Neural crest cell (in vitro differentiated cells): ENCODE results near the gene ADRA2B. TPM values are rescaled to one million over a fixed set of nuclear protein-coding genes. Genes with fewer than 3 reads are reported as not detected.

Experiments
- DNase-seq: peaks from one replicate; pipeline ENCODE4 v3.0.0; 2021; ENCODE audit warnings: low read depth, mixed read lengths, low spot score
- H3K27ac Mint-ChIP-seq: one replicate; pipeline ENCODE4 v1.8.0; 2021; ENCODE audit warnings: mild to moderate bottlenecking, mixed read lengths; ENCODE audit not compliant: unreplicated experiment
- H3K27me3 Mint-ChIP-seq: 2 replicates; pipeline ENCODE4 v1.8.0; 2021; ENCODE audit warnings: low read depth, mild to moderate bottlenecking, mixed read lengths
- H3K36me3 Mint-ChIP-seq: 2 replicates; pipeline ENCODE4 v1.8.0; 2021; ENCODE audit warnings: low read depth, mild to moderate bottlenecking, mixed read lengths
- H3K4me1 Mint-ChIP-seq: 2 replicates; pipeline ENCODE4 v1.8.0; 2021; ENCODE audit warnings: mixed read lengths
- H3K4me3 Mint-ChIP-seq: one replicate; pipeline ENCODE4 v1.8.0; 2021; ENCODE audit warnings: mild to moderate bottlenecking, mixed read lengths
- H3K9me3 Mint-ChIP-seq: 2 replicates; pipeline ENCODE4 v1.8.0; 2021; ENCODE audit warnings: mixed read lengths
- CTCF ChIP-seq: fragments of 200-600 bp; sonication (generic); conservative IDR thresholded peaks from 2 replicates; pipeline ENCODE4 v1.5.0; 2021; ENCODE audit warnings: antibody characterized with exemption, mild to moderate bottlenecking
- total RNA-seq: library from RNA; stranded (reverse); gene quantifications from 2 replicates; pipeline ENCODE4 v1.2.1, GENCODE V29; 2021

Gene ADRA2B
- total RNA-seq, 1 donor from 2014 or later, result 0.79 TPM

- H3K4me1 Mint-ChIP-seq, result peaks cover 6% of the 10 kb centered on the region
- peak overlapping the region; percentile 81 for H3K4me3 Mint-ChIP-seq
- H3K9me3 Mint-ChIP-seq, result no peaks in the 10 kb centered on the region
- H3K36me3 Mint-ChIP-seq, result no peaks in the 10 kb centered on the region
- no peak overlapping the region for H3K27ac Mint-ChIP-seq
- no peak for DNase-seq
- TF ChIP-seq CTCF, result no peak
- peaks cover 50% of the 10 kb centered on the region for H3K27me3 Mint-ChIP-seq
These were observed 1.6 kb upstream of the ADRA2B start for GRCh38 chr2:96117701-96118588.

DNA sequence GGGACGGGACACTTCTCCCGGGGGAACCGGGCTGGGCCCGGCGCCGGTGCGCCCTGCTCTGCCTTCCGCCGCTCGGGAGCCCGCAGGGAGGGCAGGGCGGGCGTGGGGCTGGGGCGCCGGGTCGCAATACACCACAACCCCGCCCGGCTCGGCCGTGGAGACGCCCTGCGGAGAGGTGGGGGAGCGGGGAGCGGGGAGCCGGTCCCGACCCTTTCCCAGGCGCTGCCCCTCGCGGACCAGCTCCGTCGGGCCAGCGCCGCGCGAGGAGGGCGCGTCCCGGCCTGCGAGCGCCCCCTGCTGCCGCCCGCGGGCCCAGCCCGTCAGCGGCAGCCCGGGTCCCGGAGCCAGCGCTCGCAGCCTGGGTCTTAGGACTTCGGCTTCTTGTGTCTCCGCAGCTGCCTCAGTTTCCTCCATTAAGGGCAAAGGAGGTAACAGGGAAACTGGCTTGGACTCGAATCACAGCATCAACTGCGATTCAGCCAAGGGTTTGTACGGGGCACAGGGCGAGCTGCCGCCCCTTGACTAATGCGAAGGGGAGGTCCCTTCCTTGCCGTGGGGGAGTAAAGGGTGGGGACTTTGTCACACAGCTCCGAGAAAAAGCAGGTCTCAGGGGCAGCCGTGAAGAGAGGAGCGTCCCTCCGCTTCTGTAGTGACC, 635 bp upstream of the ADRA2B start:
- peak; percentile 92 for TF ChIP-seq CTCF
- Mint-ChIP-seq H3K27ac (no peak overlapping the region), H3K4me1 (peaks cover 6% of the 10 kb centered on the region), H3K36me3 (no peaks in the 10 kb centered on the region), H3K27me3 (peaks cover 50% of the 10 kb centered on the region), H3K9me3 (no peaks in the 10 kb centered on the region), H3K4me3 (peak overlapping the region; percentile 81)
- peak; percentile 62 for DNase-seq

GRCh38 chr2:96115631-96116423, 544 bp downstream of the ADRA2B start:
- no peak overlapping the region for H3K27ac Mint-ChIP-seq
- peak overlapping the region; percentile 73 for H3K4me3 Mint-ChIP-seq
- TF ChIP-seq CTCF, result no peak

DNA sequence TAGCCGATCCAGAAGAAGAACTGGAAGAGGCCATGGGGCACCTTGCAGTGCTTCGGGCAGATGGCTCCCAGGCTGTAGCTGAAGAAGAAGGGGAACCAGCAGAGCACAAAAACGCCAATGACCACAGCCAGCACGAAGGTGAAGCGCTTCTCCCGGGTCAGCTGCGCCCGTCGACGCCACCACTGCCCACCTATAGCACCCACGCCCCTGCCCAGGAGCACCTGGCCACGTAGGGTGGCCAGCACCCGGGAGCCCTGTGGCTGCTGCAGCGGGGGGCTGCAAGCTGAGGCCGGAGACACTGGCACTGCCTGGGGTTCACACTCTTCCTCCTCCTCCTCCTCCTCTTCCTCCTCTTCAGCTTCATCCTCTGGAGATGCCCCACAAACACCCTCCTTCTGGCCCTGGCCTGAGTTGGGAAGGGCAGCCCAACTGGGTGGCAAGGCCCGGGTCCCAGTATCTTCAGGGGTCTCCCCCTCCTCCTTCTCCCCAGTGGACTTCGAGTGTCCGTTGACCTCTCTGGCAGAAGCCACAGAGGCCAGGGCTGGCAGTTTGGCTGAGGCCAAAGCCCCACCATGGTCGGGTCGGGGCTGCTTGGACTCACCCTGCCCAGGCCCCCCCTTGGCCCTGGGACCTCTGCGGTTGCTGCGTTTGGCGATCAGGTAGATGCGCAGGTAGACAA, 1.3 kb downstream of the ADRA2B start:
- DNase-seq, result no peak
- H3K27ac Mint-ChIP-seq, result no peak overlapping the region
- peaks cover 6% of the 10 kb centered on the region for H3K4me1 Mint-ChIP-seq

More at GRCh38 chr2:96115631-96116423, 544 bp downstream of the ADRA2B start:
- DNase-seq, result no peak
- H3K36me3 Mint-ChIP-seq, result no peaks in the 10 kb centered on the region
- peaks cover 6% of the 10 kb centered on the region for H3K4me1 Mint-ChIP-seq
- no peaks in the 10 kb centered on the region for H3K9me3 Mint-ChIP-seq
- H3K27me3 Mint-ChIP-seq, result peaks cover 41% of the 10 kb centered on the region

More for the DNA sequence above, 1.3 kb downstream of the ADRA2B start:
- H3K36me3 Mint-ChIP-seq, result no peaks in the 10 kb centered on the region
- H3K9me3 Mint-ChIP-seq, result no peaks in the 10 kb centered on the region
- peaks cover 33% of the 10 kb centered on the region for H3K27me3 Mint-ChIP-seq
- peak overlapping the region; percentile 73 for H3K4me3 Mint-ChIP-seq
- no peak for TF ChIP-seq CTCF
